Measurements from ENCODE around the gene UBAP1L.
"Not testable (repeated sequence)": the region's sequence is repeated elsewhere in the genome, so short reads cannot be mapped to it uniquely, and the experiment has no call there.

The UBAP1L gene

GRCh38 chr15:65115086-65115485, at the start of gene UBAP1L:
UBAP1L (minus strand) TSS chr15:65115200; CDS start chr15:65106215, 8,985 bp downstream.
- no peak for DNase-seq (ENCODE audit: low spot score)

GRCh38 chr15:65164139-65164538, 49.1 kb upstream of the UBAP1L start:
- DNase-seq (ENCODE audit: low spot score): peak; percentile 53

DNA sequence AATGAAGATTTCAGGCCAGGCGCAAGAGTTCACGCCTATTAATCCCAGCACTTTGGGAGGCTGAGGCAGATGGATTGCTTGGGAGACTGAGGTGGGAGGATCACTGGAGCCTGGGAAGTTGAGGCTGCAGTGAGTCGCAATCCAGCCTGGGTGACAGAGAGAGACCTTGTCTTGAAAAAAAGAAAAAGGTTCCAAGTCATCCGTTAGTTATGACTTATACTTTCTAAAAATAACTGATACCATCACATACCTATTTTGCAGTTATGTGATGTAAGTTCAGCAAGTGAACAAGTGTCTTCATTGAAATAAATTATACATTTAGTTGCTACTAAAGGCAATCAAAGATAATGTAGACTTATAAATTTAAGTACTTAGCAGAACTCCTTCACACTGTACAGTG, 48.0 kb upstream of the UBAP1L start:
- no peak for DNase-seq (ENCODE audit: low spot score)

- DNase-seq (ENCODE audit: low spot score): no peak
These were observed 41.7 kb upstream of the UBAP1L start for GRCh38 chr15:65156692-65157091.

- no peak for DNase-seq (ENCODE audit: low spot score)
These were observed 39.7 kb upstream of the UBAP1L start for GRCh38 chr15:65154720-65155119.

- DNase-seq (ENCODE audit: low spot score): no peak
These were observed 32.9 kb upstream of the UBAP1L start for GRCh38 chr15:65147902-65148301.

DNA sequence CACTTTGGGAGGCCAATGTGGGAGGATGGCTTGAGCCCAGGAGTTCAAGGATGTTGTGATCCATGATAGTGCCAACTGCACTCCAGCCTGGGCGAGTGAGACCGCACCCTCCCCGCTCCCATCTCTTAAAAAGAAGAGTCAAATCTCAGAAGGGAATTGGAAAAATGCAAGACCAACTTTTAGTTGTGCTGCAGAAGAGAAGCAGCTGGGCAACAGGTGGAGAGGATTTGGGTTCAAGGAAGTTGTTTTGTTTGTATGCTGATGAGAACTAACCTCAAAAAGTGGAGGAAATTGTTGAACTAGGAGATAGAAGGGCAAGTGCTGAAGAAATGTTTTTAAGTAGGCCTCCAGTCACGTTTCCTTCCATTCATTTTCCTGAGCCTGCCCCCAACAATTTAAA, 31.4 kb upstream of the UBAP1L start:
- no peak for DNase-seq (ENCODE audit: low spot score)

DNA sequence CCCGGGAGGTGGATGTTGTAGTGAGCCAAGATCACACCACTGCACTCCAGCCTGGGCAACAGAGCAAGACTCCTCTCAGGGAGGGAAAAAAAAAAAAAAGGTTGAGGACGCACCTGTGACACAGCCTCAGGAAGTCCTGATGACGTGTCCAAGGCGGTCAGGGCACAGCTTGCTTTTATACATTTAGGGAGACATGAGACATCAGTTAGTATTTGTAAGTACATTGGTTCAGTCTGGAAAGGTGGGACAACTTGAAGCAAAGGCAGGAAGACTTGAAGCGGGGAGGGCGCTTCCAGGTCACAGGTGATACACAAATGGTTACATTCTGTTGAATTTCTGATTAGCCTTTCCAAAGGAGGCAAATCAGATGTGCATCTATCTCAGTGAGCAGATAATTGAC, 23.6 kb upstream of the UBAP1L start:
- not testable (repeated sequence) for DNase-seq (ENCODE audit: low spot score)

GRCh38 chr15:65137893-65138292, 22.9 kb upstream of the UBAP1L start:
- not testable (repeated sequence) for DNase-seq (ENCODE audit: low spot score)

DNA sequence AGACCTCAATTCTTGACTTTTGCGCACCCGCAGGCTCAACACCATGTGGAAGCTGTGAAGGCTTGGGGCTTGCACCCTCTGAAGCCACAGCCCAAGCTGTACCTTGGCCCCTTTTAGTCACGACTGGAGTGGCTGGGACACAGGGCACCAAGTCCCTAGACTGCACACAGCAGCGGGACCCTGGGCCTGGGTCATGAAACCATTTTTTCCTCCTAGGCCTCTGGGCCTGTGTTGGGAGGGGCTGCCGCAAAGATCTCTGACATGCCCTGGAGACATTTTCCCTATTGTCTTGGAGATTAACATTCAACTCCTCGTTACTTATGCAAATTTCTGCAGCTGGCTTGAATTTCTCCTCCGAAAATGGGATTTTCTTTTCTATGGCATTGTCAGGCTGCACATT, 22.1 kb upstream of the UBAP1L start:
- not testable (repeated sequence) for DNase-seq (ENCODE audit: low spot score)

DNA sequence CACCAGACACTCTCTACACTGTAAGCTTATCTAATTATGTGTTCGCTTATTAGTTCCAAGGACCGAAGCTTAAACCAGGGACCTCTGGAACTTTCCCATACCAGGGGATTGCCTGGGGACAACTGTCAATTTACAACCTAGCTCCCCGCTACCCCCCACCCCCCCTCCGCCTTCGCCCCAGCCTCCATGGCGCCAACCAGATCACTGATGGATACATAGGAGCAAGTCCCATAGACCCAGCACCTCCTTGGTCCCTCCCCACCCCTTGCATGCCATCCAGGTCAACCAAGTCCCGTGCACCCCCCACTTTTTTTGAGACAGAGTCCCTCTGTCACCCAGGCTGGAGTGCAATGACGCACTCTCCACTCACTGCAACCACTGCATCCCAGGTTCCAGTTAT, 19.5 kb upstream of the UBAP1L start:
- no peak for DNase-seq (ENCODE audit: low spot score)

- peak; percentile 93 for DNase-seq (ENCODE audit: low spot score)
These were observed 18.7 kb upstream of the UBAP1L start, which contains the start of gene PDCD7 for GRCh38 chr15:65133548-65134200. PDCD7 (minus strand) TSS chr15:65133808; CDS start chr15:65133781, 27 bp downstream.

DNA sequence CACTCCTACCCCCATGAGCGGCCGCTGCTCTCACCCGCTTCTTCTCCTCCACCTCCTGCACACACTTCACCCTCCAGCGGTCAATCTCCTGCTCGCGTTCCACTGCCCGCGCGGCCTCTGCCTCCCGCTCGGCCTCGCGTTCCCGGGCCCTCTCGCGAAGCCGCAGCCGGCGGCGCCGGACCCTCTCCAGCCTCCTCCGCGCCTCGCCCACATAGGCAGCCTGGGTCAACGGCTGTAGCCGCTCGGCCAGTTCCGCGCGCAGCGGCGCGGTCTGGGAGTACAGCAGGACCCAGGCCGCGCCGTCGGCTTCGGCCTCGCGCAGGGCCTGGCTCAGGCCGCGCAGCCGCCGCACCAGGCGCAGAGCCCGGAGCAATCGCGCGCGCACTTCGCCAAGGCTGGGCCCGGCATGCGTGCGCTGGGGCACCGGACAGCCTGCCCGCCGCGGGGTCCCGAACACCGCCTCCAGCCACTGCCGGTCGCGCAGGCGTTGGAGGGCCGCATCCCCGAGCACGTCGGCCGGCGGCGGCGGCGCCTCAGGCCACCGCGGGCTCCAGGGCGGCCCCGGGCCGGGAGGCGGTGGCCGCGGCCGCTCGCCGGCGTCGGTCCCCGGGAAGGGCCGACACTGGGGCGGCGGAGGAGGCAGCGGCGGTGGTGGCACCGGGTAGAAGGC, 18.0 kb upstream of the UBAP1L start:
- no peak for DNase-seq (ENCODE audit: low spot score)

GRCh38 chr15:65130941-65131340, 15.9 kb upstream of the UBAP1L start:
- DNase-seq (ENCODE audit: low spot score): no peak

DNA sequence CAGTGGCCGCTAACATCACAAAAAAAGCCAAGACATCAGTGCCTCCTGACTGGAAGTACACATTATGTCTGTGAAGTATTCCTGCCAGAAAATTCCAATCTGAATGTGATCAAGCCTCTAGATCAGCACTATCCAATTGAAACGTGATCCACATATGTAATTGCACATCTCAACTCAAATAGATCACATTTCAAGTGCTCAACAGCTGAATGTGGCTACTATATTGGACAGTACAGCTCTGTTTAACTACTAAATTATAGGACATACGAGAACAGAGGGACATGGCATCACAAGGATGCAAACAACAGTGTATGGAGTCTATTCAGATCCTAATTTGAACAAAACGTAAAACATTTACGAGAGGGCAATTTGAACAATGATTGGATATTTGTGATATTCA, 542 bp upstream of the UBAP1L start:
- no peak for DNase-seq (ENCODE audit: low spot score)

- DNase-seq (ENCODE audit: low spot score): no peak
These were observed 4.2 kb downstream of the UBAP1L start for GRCh38 chr15:65110676-65111292.

DNA sequence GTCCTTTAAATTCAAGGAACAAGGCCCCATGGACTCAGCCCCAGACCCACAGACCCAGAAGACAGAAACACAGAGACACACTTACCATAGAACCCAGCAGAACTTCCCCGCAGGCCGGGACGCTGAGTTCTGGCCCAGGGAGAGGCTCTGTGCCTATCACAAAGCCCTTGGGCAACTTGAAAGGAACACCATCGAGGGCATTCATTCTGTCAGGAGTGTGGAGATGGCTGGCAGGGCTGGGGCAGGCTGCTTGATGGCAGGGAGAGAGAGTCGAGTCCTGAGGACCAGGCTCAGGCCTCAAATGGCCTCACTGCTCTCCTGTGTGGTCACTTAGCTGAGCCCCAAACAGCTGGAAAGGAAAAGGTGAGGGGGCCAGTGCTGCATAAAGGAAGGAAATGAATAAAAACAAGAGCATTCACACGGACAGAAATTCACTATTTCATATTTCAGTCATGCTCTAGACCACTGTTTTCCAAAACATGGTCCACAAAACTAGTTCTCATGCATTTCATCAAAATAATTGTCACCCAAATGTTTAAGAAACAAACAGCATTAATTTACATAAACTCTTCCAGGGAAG, 8.9 kb downstream of the UBAP1L start:
- DNase-seq (ENCODE audit: low spot score): no peak

- DNase-seq (ENCODE audit: low spot score): no peak
These were observed 10.0 kb downstream of the UBAP1L start for GRCh38 chr15:65105038-65105437.

GRCh38 chr15:65102912-65103311, 12.1 kb downstream of the UBAP1L start:
- DNase-seq (ENCODE audit: low spot score): no peak

DNA sequence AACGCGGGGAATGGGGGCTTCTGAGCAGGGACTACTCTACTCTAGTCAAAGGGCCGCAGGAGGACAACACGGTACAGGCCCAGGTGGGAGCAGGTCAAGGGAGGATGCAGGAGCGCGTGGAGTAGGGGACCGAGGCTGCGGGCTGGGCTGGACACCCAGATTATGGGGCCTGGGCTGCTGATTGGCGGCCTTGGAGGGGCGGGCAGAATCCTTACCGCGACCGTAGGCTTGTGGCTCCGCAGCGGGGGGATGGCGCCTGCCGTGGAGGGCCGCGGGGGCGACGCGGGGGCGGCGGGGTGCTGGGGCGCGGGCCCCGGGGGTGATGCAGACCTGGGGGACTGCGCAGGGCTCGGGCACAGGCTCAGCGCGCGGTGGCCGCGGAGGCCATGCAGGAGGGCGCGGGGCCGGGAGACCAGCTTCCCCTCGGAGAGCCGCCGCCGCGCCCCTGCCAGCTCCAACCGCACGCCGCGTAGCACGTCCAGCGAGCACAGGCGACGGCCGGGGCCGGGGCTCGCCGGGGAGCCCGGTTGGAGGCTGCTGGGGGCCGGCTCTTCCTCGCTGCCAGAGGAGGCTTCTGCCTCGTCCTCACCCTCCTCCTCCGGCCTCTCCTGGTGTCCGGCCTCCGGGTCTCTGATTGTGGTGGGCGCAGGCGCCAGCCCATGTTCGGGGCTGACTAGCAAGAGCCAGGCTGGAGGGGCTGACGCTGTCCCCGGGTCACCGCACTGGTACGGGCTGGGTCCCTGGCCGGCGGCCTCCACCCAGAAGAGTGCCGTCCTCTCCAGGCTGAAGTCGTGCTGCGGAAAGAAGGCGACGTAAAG, 12.9 kb downstream of the UBAP1L start:
- DNase-seq (ENCODE audit: low spot score): no peak

GRCh38 chr15:65101411-65101890, 13.5 kb downstream of the UBAP1L start:
- DNase-seq (ENCODE audit: low spot score): peak; percentile 47

DNA sequence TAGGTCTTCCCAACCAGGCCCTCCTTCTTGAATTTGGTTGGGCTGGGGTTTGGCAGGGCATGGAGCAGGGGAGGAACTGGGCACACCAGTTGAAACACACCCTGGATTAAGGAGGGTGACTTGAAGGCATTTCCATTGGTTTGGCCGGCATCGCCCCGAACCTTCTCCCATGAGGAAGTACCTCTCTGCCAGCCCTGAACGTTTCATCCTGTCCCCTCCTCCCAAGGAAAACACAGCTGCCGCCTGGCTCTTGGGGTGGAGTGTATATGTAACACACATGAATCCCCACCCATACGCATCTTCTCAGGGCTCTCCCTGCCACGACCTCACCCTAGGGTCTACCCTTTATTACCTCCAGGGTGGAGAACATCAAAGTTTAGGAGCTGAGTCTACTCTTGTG, 14.6 kb downstream of the UBAP1L start:
- DNase-seq (ENCODE audit: low spot score): no peak

Data from globus pallidus (tissue), 1 donor.